Measurements from ENCODE around the gene PARD3.

Gene PARD3

GRCh38 chr10:34111179-34111578, 703.9 kb downstream of the PARD3 start:
- Histone ChIP-seq H3K9me3 (no peaks in the 10 kb centered on the region), H3K4me1 (peaks cover 0 to under 1% (median 0%) of the 10 kb centered on the region in 4 donors), H3K27ac (no peak overlapping the region), H3K4me3 (no peak overlapping the region), H3K36me3 (peaks cover 0 to 16% (median 8%) of the 10 kb centered on the region in 3 donors), H3K27me3 (no peaks in the 10 kb centered on the region)
- intact Hi-C loops (cut with DNase I; ENCODE audit: low total_unique reads): no loop called here
- DNase-seq: no peak
- no peak for TF ChIP-seq CTCF (IDR thresholded peaks at IDR 0.05)

GRCh38 chr10:34109952-34110702, 705.0 kb downstream of the PARD3 start:
- Histone ChIP-seq H3K4me3 (no peak overlapping the region), H3K4me1 (peaks cover 0 to 4% (median 2%) of the 10 kb centered on the region in 4 donors), H3K27me3 (no peaks in the 10 kb centered on the region), H3K36me3 (peaks cover 0 to 16% (median 8%) of the 10 kb centered on the region in 3 donors), H3K9me3 (no peaks in the 10 kb centered on the region), H3K27ac (no peak overlapping the region)
- DNase-seq: no peak
- no peak for TF ChIP-seq CTCF (IDR thresholded peaks at IDR 0.05)
- intact Hi-C loops (cut with DNase I; ENCODE audit: low total_unique reads): no loop called here

- intact Hi-C loops (cut with DNase I; ENCODE audit: low total_unique reads): no loop called here
- H3K4me3 ChIP-seq: no peak overlapping the region
- H3K27me3 ChIP-seq: no peaks in the 10 kb centered on the region
- no peaks in the 10 kb centered on the region for H3K9me3 ChIP-seq
- DNase-seq: no peak
- no peak for TF ChIP-seq CTCF (IDR thresholded peaks at IDR 0.05)
- peaks cover 0 to 16% (median 8%) of the 10 kb centered on the region in 3 donors for H3K36me3 ChIP-seq
- H3K27ac ChIP-seq: no peak overlapping the region
- H3K4me1 ChIP-seq: peaks cover 0 to 10% (median 5%) of the 10 kb centered on the region in 4 donors
These were observed 705.6 kb downstream of the PARD3 start for GRCh38 chr10:34109495-34109894.

- no peak overlapping the region for H3K4me3 ChIP-seq
- TF ChIP-seq CTCF (IDR thresholded peaks at IDR 0.05): no peak
- H3K27me3 ChIP-seq: no peaks in the 10 kb centered on the region
- peaks cover 0 to 16% (median 8%) of the 10 kb centered on the region in 3 donors for H3K36me3 ChIP-seq
- DNase-seq: no peak
- peaks cover 0 to 25% (median 15%) of the 10 kb centered on the region in 4 donors for H3K4me1 ChIP-seq
- no peak overlapping the region for H3K27ac ChIP-seq
- no peaks in the 10 kb centered on the region for H3K9me3 ChIP-seq
- intact Hi-C loops (cut with DNase I; ENCODE audit: low total_unique reads): no loop called here
These were observed 707.2 kb downstream of the PARD3 start for GRCh38 chr10:34107626-34108516.

GRCh38 chr10:34106356-34106885, 708.7 kb downstream of the PARD3 start:
- TF ChIP-seq CTCF (IDR thresholded peaks at IDR 0.05): no peak
- H3K9me3 ChIP-seq: no peaks in the 10 kb centered on the region
- DNase-seq: no peak
- no peaks in the 10 kb centered on the region for H3K27me3 ChIP-seq
- peaks cover 0 to 15% (median 8%) of the 10 kb centered on the region in 3 donors for H3K36me3 ChIP-seq
- intact Hi-C loops (cut with DNase I; ENCODE audit: low total_unique reads): no loop called here
- H3K4me3 ChIP-seq: no peak overlapping the region
- H3K27ac ChIP-seq: no peak overlapping the region
- H3K4me1 ChIP-seq: peaks cover 0 to 40% (median 27%) of the 10 kb centered on the region in 4 donors
